K562 (cell line): ENCODE measurements around the gene BNIPL. TPM values are rescaled to one million over a fixed set of nuclear protein-coding genes. Genes with fewer than 3 reads are reported as not detected.

Source experiments
- CHD7 ChIP-seq: fragments of 200-600 bp; sonication (generic); IDR thresholded peaks from one replicate; pipeline ENCODE4 v1.6.1; 2012; ENCODE audit warnings: mild to moderate bottlenecking, low read depth, low read length, inconsistent platforms
- FOXK1 ChIP-seq: sonication (generic); formaldehyde crosslinking; IDR thresholded peaks from 2 replicates; pipeline ENCODE4 v1.8.0; 2022; ENCODE audit warnings: missing genetic modification reagents, mild to moderate bottlenecking, borderline replicate concordance
- GABPB1 ChIP-seq: sonication (generic); formaldehyde crosslinking; IDR thresholded peaks from 2 replicates; pipeline ENCODE4 v1.8.0; 2022; ENCODE audit warnings: mild to moderate bottlenecking, missing genetic modification reagents
- POLR2G ChIP-seq: fragments of 200-400 bp; formaldehyde crosslinking; IDR thresholded peaks from 2 replicates; pipeline ENCODE4 v1.6.1; 2017; ENCODE audit warnings: low read depth, mild to moderate bottlenecking, antibody characterized with exemption, low read length, moderate library complexity
- polyA plus RNA-seq, 8 experiments: library from polyadenylated mRNA; depleted of rRNA in 4 of 8; stranded (reverse) in 5 of 8; unstranded in 3 of 8; fragments of >200 nt; fragmentation: Nextera tagmentation in 2 of 8; fragmentation: Illumina TruSeq in 1 of 8; extraction: Ambion mirVana in 2 of 8; extraction: Trizol in 1 of 8; gene quantifications; 2 replicates each; pipeline versions ENCODE4 v1.2.1 to v1.2.3, GENCODE V29; 2011 to 2014; ENCODE audit warnings: inconsistent platforms in 1 of 8, missing spikeins in 1 of 8
- total RNA-seq, 7 experiments: library from RNA; depleted of rRNA in 6 of 7; stranded (reverse); fragments of >200 nt in 6 of 7; fragmentation: Illumina TruSeq in 2 of 7; extraction: Trizol in 2 of 7; gene quantifications; 2 replicates each; pipeline versions ENCODE4 v1.2.1 to v1.2.3, GENCODE V29; 2011 to 2021; ENCODE audit warnings: low replicate concordance in 1 of 7

Gene BNIPL
- total and polyA plus RNA-seq, 9 of the 15 experiments (the other 6 are each of a cell fraction or from before 2014, with no cell fraction given) = 0.08 to 1.4 (median 0.68) TPM

- peak; percentile 24 for TF ChIP-seq CHD7
- peak; percentile 78 for TF ChIP-seq POLR2G
- TF ChIP-seq FOXK1 (CRISPR knock-in tag) = 0 out of 2 replicates have a peak, but pooled peaks have one; percentile 9
- peak; percentile 40; the same call in 1 of the 2 replicates for TF ChIP-seq GABPB1 (CRISPR knock-in tag)
- TF ChIP-seq, all 486 proteins: peak for 32
Observed at GRCh38 chr1:151047925-151048644, 11.7 kb downstream of the BNIPL start (continued).
